Measurements from ENCODE around the gene GUCY1A1.

- TF ChIP-seq CTCF (IDR thresholded peaks at IDR 0.05; ENCODE audit: poor library complexity, severe bottlenecking) (no peak), REST (IDR thresholded peaks at IDR 0.05; ENCODE audit: borderline replicate concordance) (no peak), EP300 (conservative IDR thresholded peaks at IDR 0.05; ENCODE audit: poor library complexity, severe bottlenecking) (no peak), EZH2 (IDR thresholded peaks at IDR 0.05; ENCODE audit: borderline replicate concordance, insufficient read depth, low read length, poor library complexity, severe bottlenecking) (no peak)
Measured at GRCh38 chr4:155657985-155658680, 8.5 kb upstream of the GUCY1A1 start.

Measured in neural cell (in vitro differentiated cells).